Measurements from ENCODE around the gene LEFTY1.
A peak's percentile ranks its signal among the peaks of the same experiment; 100 is the strongest.

The LEFTY1 gene

GRCh38 chr1:225915538-225915991, 26.6 kb upstream of the LEFTY1 start:
- DNase-seq (ENCODE audit: extremely low read depth in 1 of 2, low read depth in 1 of 2): no peak

- DNase-seq (ENCODE audit: extremely low read depth in 1 of 2, low read depth in 1 of 2): no peak
These were observed 26.0 kb upstream of the LEFTY1 start for GRCh38 chr1:225914947-225915346.

GRCh38 chr1:225914391-225914790, 25.4 kb upstream of the LEFTY1 start:
- no peak for DNase-seq (ENCODE audit: extremely low read depth in 1 of 2, low read depth in 1 of 2)

GRCh38 chr1:225911191-225912130, 22.5 kb upstream of the LEFTY1 start:
- peak; percentile 37 to 39 for DNase-seq (ENCODE audit: extremely low read depth in 1 of 2, low read depth in 1 of 2)

- no peak for DNase-seq (ENCODE audit: extremely low read depth in 1 of 2, low read depth in 1 of 2)
These were observed 20.5 kb upstream of the LEFTY1 start for GRCh38 chr1:225909477-225909876.

- DNase-seq (ENCODE audit: extremely low read depth in 1 of 2, low read depth in 1 of 2): no peak
These were observed 19.8 kb upstream of the LEFTY1 start for GRCh38 chr1:225908773-225909172.

DNA sequence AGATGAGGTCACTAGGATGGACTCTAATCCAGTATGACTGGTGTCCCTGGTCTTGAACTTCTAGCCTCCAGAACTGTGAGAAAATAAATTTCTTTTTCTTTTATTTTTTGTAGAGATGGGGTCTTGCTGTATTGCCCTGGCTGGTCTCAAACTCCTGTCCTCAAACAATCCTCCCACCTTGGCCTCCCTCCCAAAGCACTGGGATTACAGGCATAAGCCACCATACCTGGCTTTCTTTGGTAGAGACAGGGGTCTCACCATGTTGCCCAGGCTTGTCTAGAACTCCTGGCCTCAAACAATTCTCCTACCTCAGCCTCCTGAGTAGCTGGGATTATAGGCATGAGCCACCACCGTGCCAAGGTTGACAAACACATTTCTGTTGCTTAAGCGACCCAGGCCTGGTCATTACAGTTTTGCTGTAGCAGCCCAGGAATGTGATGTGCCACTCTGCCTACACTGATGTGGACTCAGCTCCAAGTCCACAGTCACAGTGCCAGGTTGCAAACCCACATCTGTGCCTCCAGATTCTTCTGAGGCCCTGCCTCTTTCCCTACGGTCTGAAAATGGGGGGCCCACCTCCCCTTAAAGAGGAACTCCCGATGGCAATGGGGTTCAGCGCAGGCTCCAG, 19.2 kb upstream of the LEFTY1 start:
- no peak for DNase-seq (ENCODE audit: extremely low read depth in 1 of 2, low read depth in 1 of 2)

GRCh38 chr1:225907341-225907740, 18.4 kb upstream of the LEFTY1 start:
- DNase-seq (ENCODE audit: extremely low read depth in 1 of 2, low read depth in 1 of 2): no peak

DNA sequence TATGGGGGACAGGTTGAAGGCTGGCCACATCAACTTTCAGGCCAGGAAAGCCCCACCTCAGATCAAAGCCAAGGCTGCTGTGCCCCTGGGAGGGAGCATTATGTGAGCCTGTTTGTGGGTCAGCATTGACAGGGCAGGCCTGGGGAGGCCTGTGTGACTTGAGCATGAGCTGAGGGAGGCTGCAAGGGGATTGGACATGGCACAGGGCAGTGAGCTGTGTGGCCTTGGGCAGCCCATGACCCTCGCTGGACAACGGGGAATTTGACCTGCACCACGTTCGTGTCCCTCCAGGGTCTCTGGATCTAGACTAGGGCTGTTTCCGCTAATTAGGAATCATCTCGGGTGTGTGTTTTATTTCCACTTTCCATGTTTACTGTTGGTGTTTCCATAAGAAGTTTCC, 17.5 kb upstream of the LEFTY1 start:
- DNase-seq (ENCODE audit: extremely low read depth in 1 of 2, low read depth in 1 of 2): no peak

DNA sequence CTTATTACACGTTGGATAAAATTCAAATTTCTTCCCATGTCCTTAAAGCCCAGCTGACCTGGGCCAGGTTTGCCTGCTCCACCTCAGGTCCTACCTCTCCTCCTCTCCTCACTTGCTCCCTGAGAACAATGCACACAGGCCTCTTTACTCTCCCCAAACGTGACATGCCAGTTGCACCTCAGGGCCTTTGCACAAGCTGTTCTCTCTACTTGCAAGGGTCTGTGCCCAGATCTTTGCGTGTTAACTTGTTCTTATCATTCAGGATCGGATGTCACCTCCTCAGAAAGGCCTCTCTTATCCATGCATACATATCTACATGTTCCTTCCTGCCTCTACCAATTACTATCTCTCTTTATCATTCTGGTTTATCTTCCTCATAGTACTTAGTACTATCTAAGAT, 14.7 kb upstream of the LEFTY1 start:
- no peak for DNase-seq (ENCODE audit: extremely low read depth in 1 of 2, low read depth in 1 of 2)

GRCh38 chr1:225899044-225899925, 10.3 kb upstream of the LEFTY1 start:
- DNase-seq (ENCODE audit: extremely low read depth in 1 of 2, low read depth in 1 of 2): no peak

DNA sequence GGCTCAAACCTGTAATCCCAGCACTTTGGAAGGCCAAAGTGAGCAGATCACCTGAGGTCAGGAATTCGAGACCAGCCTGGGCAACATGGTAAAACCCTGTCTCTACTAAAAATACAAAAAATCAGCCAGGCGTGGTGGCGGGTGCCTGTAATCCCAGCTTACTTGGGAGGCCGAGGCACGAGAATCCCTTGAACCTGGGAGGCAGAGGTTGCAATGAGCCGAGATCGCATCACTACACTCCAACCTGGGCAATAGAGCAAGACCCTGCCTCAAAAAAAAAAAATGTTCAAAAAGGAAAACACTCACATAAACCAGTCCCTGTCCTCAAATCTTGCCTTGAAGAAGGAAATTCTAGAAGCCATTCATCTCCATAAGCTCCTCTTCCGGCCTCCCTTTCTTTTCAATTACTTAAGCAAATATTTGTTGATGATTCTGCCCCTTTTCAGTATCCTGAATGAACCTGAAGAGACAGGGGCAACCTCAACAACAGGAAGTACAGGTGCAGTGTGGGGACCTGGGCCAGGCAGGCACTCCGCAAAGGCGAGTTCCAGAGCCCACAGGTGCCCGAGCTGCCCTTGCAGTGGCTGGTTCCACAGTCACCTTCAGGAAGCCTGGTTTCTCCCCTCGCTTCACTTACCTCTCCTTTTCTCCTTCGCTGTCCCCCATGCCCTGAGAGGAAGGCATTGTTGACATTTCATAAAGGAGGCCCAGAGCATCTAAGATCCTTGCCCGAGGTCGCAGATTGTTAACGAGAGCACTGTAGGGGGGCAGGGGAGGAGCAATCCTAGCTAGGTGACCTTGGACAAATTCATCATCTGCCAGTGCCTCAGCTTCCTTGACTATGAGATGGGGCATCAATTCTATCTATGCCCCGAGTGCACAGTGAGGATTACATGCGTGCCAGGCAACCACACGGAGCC, 8.9 kb upstream of the LEFTY1 start:
- no peak for DNase-seq (ENCODE audit: extremely low read depth in 1 of 2, low read depth in 1 of 2)

- DNase-seq (ENCODE audit: extremely low read depth in 1 of 2, low read depth in 1 of 2): peak; percentile 35 to 50
These were observed 8.1 kb upstream of the LEFTY1 start for GRCh38 chr1:225896937-225897549.

DNA sequence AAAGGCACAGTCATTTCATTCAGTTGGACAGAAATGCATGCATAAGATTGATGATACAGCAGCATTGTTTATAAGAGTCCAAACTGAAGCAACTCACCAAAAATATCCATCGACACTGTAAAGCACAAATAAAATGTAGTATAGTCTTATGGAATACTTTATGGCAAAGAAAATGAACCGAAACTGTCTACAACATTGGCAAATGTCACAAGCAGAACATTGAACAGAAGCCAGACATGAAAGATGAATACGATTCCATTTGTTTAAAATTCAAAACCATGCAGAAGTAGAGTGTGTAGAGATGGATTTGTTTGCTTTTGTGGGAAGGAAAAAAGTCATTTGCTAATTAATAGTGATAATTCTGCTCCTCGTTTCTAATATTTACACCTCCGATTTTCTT, 7.5 kb upstream of the LEFTY1 start:
- DNase-seq (ENCODE audit: extremely low read depth in 1 of 2, low read depth in 1 of 2): no peak

- no peak for DNase-seq (ENCODE audit: extremely low read depth in 1 of 2, low read depth in 1 of 2)
These were observed 3.4 kb upstream of the LEFTY1 start for GRCh38 chr1:225892307-225892706.

DNA sequence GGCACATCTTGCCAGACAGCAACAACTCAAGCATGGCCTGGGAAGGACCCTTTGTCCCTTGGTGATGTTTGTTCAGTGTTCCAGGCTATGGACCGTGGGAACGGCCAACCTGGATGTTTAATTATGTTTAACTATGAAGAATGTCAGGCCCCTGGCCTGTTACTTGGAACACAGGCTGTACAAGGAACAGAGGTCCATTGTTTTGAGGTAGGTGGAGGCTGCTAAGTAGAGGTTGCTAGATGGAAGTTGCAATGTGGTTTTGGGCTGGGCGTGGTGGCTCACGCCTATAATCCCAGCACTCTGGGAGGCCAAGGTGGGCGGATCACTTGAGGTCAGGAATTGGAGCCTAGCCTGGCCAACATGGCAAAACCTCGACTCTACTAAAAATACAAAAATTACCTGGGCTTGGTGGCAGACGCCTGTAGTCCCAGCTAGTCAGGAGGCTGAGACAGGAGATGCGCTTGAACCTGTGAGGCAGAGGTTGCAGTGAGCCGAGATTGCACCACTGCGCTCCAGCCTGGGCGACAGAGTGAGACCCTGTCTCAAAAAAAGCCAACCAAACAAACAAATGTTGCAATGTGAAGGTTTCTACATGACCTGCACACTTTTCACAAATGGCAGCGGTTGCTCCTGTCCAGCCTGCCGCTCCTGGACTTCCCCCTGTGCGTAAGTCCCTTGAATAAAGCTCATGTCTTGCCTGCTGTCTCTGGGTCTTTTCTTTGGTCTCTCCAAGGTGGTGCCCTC, 2.5 kb upstream of the LEFTY1 start:
- DNase-seq (ENCODE audit: extremely low read depth in 1 of 2, low read depth in 1 of 2): no peak

- DNase-seq (ENCODE audit: extremely low read depth in 1 of 2, low read depth in 1 of 2): no peak
These were observed 1.6 kb upstream of the LEFTY1 start for GRCh38 chr1:225890346-225891228.

- DNase-seq (ENCODE audit: extremely low read depth in 1 of 2, low read depth in 1 of 2): no peak
These were observed 797 bp upstream of the LEFTY1 start for GRCh38 chr1:225889743-225890142.
